H7 (cell line): Measurements from ENCODE around the gene NUB1. TPM values are rescaled to one million over a fixed set of nuclear protein-coding genes. Genes with fewer than 3 reads are reported as not detected.

Experiments
- DNase-seq: peaks from one replicate; pipeline ENCODE4 v3.0.0; 2012
- H3K27me3 ChIP-seq: 2 replicates; pipeline ENCODE4 v1.6.0; 2011; ENCODE audit warnings: mild to moderate bottlenecking, low read length; ENCODE audit not compliant: control insufficient read depth, insufficient read depth
- H3K36me3 ChIP-seq: replicated peaks from 2 replicates; pipeline ENCODE4 v1.5.1; 2011; ENCODE audit warnings: low read length; ENCODE audit not compliant: control insufficient read depth, insufficient read depth
- H3K4me3 ChIP-seq: 2 replicates; pipeline ENCODE4 v1.5.1; 2011; ENCODE audit warnings: low read depth, mild to moderate bottlenecking, control low read depth, low read length, moderate library complexity; ENCODE audit not compliant: insufficient read depth
- total RNA-seq: library from RNA; depleted of rRNA; stranded (reverse); fragments of >200 nt; shearing (Covaris generic); gene quantifications from 2 replicates; pipeline ENCODE4 v1.2.3, GENCODE V29; 2014

Gene NUB1
- total RNA-seq, 1 experiment from 2014 or later: 22.7 TPM

DNA sequence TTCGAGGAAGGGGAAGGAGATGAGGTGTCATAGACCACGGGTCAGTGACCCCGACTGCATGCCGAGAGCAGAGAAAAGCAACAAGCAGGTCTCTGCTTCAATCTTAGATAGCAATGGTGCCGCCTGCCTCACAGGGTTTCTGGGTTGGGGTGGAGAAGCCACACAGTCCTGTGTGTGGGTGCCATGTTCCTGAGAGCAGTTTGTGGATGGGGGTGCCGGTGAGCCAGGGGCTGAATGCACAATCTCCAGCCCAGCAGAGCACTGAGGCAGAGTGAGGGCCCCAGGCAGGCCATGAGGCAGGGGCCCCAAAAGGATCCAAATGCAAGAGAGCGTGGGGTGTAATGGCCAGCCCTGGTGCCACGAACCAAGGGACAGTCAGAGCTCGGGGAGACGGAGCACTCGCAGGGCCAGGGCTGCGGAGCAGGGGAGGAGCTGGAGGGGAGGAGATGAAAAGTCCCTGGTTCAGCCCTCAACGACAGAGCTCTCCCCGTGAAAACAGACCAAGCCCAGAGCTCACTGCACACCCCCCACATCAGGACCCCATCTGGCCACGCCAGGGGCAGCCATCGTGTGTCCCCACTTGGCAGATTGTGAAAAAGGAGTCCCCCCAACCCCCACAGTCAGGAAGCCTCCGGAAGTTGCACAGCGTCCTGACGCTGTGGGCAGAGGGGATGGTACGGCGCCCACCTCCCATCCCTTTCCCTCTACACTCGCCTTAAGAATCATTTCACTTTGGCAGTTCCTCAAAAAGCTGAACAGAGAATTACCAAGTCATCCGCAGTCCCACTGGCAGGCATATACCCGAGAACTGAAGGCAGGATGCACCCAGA, 48.4 kb downstream of the NUB1 start:
- 0 out of 2 replicates have a peak, but pooled peaks cover 1% of the 10 kb centered on the region for H3K36me3 ChIP-seq
- no peak for DNase-seq
- no peaks in the 10 kb centered on the region for H3K27me3 ChIP-seq
- H3K4me3 ChIP-seq: no peak overlapping the region

GRCh38 chr7:151390598-151391357, 49.2 kb downstream of the NUB1 start:
- Histone ChIP-seq H3K27me3 (no peaks in the 10 kb centered on the region), H3K4me3 (no peak overlapping the region)
- DNase-seq: no peak

GRCh38 chr7:151391358-151391730, 49.7 kb downstream of the NUB1 start:
- Histone ChIP-seq H3K4me3 (no peak overlapping the region), H3K36me3 (0 out of 2 replicates have a peak, but pooled peaks cover 1% of the 10 kb centered on the region), H3K27me3 (no peaks in the 10 kb centered on the region)
- DNase-seq: no peak

More at GRCh38 chr7:151390598-151391357, 49.2 kb downstream of the NUB1 start:
- H3K36me3 ChIP-seq: 0 out of 2 replicates have a peak, but pooled peaks cover 1% of the 10 kb centered on the region

GRCh38 chr7:151392002-151392401, 50.4 kb downstream of the NUB1 start:
- 0 out of 2 replicates have a peak, but pooled peaks cover 1% of the 10 kb centered on the region for H3K36me3 ChIP-seq
- H3K4me3 ChIP-seq: no peak overlapping the region
- DNase-seq: no peak
- H3K27me3 ChIP-seq: no peaks in the 10 kb centered on the region

- H3K4me3 ChIP-seq: no peak overlapping the region
- DNase-seq: no peak
- no peaks in the 10 kb centered on the region for H3K27me3 ChIP-seq
- 0 out of 2 replicates have a peak, but pooled peaks cover 1% of the 10 kb centered on the region for H3K36me3 ChIP-seq
Observed at GRCh38 chr7:151392426-151392825, 50.8 kb downstream of the NUB1 start.

DNA sequence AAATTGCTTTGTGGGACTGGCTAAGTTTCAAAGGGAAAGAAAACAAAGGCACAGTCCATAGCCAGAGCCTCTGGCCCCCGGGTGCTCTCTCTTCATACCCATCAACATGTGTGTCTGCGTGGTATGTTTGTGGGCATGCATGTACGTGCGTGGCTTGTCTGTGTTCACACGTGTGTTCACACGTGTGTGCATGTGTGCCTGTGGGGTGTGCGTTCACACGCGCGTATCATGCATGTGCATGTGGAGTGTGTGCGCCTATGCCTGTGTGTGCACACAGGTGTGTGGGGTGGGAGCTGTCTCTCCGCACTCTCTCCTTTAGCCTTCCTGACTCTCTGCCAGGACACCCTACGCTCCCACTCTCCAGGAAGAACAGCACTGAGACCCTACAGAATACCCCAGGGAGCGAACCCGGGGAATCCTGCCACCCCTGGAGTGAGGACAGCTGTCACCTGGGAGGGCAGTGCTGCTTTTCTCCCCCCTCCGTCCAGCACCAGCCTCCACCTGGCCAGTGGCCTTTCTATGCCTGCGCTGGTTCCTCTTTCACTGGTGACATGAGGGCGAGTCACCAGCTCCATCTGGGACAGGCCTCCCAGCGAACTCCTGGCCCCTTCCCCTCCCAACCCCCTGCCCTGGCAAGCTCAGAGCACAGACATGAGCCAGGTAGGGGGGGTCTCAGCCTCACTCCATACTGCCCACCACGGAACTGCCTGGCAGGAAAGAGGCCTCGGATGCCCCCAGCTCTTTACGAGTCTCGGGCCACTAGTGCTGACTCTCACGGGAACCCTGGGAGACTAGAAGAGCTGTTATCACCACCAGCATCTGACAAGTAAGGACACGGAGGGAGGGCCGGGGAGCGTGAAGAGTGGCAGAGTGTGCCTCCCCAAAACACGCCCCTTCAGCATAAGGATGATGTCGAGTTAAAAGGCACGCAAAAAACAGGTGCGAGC, 51.7 kb downstream of the NUB1 start:
- DNase-seq: no peak
- H3K36me3 ChIP-seq: peaks cover 5% of the 10 kb centered on the region
- no peak overlapping the region for H3K4me3 ChIP-seq
- no peaks in the 10 kb centered on the region for H3K27me3 ChIP-seq

- no peak overlapping the region for H3K4me3 ChIP-seq
- H3K27me3 ChIP-seq: no peaks in the 10 kb centered on the region
- H3K36me3 ChIP-seq: peaks cover 4% of the 10 kb centered on the region
- DNase-seq: no peak
Observed at GRCh38 chr7:151394076-151395035, 52.7 kb downstream of the NUB1 start.

DNA sequence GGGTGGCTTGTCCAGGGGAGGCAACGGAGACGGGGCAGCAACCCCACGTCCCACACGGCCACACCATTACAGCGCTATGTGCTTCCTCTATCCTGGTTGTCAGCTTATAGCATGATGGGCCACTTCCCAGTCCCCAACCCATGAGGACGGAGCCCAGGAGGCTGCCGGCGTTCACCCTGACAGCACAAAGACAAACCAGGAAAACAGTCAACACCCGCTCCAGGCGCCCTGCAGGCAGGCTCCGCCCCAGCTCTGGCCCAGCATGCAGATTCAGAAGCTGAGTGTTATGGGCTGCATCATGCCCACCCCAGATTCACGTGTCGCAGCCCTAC, 53.4 kb downstream of the NUB1 start:
- Histone ChIP-seq H3K4me3 (no peak overlapping the region), H3K36me3 (peaks cover 4% of the 10 kb centered on the region), H3K27me3 (no peaks in the 10 kb centered on the region)
- DNase-seq: no peak

DNA sequence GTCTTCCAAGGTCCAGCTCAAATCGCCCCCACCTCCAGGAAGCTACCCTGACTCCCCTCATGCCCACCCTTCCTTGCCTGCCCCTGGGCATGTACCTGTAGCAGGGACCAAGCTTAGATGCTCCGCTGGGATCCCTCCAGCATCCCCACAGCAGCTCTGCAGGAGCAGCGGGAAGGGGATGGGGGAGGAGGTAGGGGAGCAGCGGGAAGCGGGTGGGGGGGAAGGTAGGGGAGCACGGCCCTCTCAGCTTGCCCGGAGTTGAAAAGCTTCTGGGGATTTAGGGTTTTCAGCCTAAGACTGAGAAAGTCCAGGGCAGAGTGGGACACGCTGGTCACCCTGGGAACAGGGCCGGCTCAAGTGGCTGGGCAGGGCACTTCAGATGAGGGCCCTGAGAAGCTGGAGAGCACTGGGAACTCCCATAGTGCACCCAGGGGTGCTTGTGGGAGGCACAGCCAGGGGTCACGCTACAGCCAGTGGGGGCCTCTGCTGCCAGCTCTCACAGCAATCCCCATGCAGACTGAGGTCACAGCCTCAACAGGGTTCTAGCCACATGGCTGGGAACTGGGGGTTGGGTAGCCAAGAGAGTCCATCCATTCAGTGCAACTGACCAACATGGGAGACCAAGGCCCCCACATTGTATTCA, 54.8 kb downstream of the NUB1 start:
- DNase-seq: no peak
- Histone ChIP-seq H3K36me3 (peaks cover 4% of the 10 kb centered on the region), H3K27me3 (no peaks in the 10 kb centered on the region), H3K4me3 (no peak overlapping the region)

GRCh38 chr7:151397026-151397425, 55.4 kb downstream of the NUB1 start:
- H3K4me3 ChIP-seq: no peak overlapping the region
- DNase-seq: no peak
- H3K27me3 ChIP-seq: no peaks in the 10 kb centered on the region
- peaks cover 4% of the 10 kb centered on the region for H3K36me3 ChIP-seq

- no peak for DNase-seq
- peaks cover 4% of the 10 kb centered on the region for H3K36me3 ChIP-seq
- no peak overlapping the region for H3K4me3 ChIP-seq
Observed at GRCh38 chr7:151398446-151399304, 57.1 kb downstream of the NUB1 start.

GRCh38 chr7:151399305-151399601, 57.6 kb downstream of the NUB1 start:
- Histone ChIP-seq H3K36me3 (peaks cover 4% of the 10 kb centered on the region), H3K4me3 (no peak overlapping the region)

More at GRCh38 chr7:151398446-151399304, 57.1 kb downstream of the NUB1 start:
- H3K27me3 ChIP-seq: no peaks in the 10 kb centered on the region

More at GRCh38 chr7:151399305-151399601, 57.6 kb downstream of the NUB1 start:
- no peaks in the 10 kb centered on the region for H3K27me3 ChIP-seq
- no peak for DNase-seq
